ENCODE measurements around the gene TTC7B. TPM values are rescaled to one million over a fixed set of nuclear protein-coding genes. Genes with fewer than 3 reads are reported as not detected.

TTC7B gene
- total RNA-seq, 1 experiment from 2014 or later: 70.6 TPM

- no peak for TF ChIP-seq CEBPB (IDR thresholded peaks at IDR 0.05; ENCODE audit: low read depth)
- no peak for TF ChIP-seq RAD21 (IDR thresholded peaks at IDR 0.05; ENCODE audit: low read depth)
These were observed 33.3 kb downstream of the TTC7B start (continued) for GRCh38 chr14:90782892-90783291.

- H3K27me3 ChIP-seq (ENCODE audit: insufficient read depth, low read length): no peaks in the 10 kb centered on the region
- intact Hi-C loops (cut with micrococcal nuclease): no loop called here
- no peak overlapping the region for H3K9ac ChIP-seq (ENCODE audit: low read length)
- ChIA-PET RAD21 (ENCODE audit: low non-redundant PET in 1 of 2, low total read pairs in 2 of 2, uncharacterized antibody in 2 of 2, unreplicated experiment in 2 of 2) (no interaction called here), CTCF (no interaction called here), POLR2A (interaction anchor here (2.2 kb wide), 1 partner anchor 13 kb away, joined by 5 read pairs; no protein-coding TSS in a partner anchor)
- H3K4me2 ChIP-seq (ENCODE audit: low read length): no peak overlapping the region
- TF ChIP-seq EZH2 (IDR thresholded peaks at IDR 0.05): no peak
- no peak for TF ChIP-seq ATF3 (IDR thresholded peaks at IDR 0.05)
- TF ChIP-seq ZBTB33 (IDR thresholded peaks at IDR 0.05; ENCODE audit: extremely low read depth, insufficient replicate concordance, low read length): no peak
- TF ChIP-seq EGR1 (IDR thresholded peaks at IDR 0.05; ENCODE audit: low read depth): no peak
- no peak for TF ChIP-seq CBX3 (IDR thresholded peaks at IDR 0.05; ENCODE audit: low read depth)
- TF ChIP-seq JUND (IDR thresholded peaks at IDR 0.05): no peak
- TF ChIP-seq REST (IDR thresholded peaks at IDR 0.05; ENCODE audit: low read depth): no peak
- no peak for TF ChIP-seq SIN3A (IDR thresholded peaks at IDR 0.05; ENCODE audit: low read depth)
- ATAC-seq (no peak), DNase-seq (ENCODE audit: low read depth, low spot score) (no peak)
- no TSS peak for BruUV-seq (replicated peaks)
- H4K20me1 ChIP-seq (ENCODE audit: insufficient read depth): no peaks in the 10 kb centered on the region
- no peaks in the 10 kb centered on the region for H3K9me2 ChIP-seq (ENCODE audit: insufficient read depth)
- H3K9me3 ChIP-seq (ENCODE audit: control insufficient read depth in 1 of 2, insufficient read depth in 1 of 2, low read depth in 1 of 2, low read length in 2 of 2): no peaks in the 10 kb centered on the region
- H2AFZ ChIP-seq (ENCODE audit: low read depth, low read length, poor library complexity, severe bottlenecking): no peak overlapping the region
- no peak overlapping the region for H3K27ac ChIP-seq (ENCODE audit: low read depth, low read length)
- H3K79me2 ChIP-seq (ENCODE audit: insufficient read depth, low read length): no peaks in the 10 kb centered on the region
- no peaks in the 10 kb centered on the region; a peak in 1 of 4 replicates for H3K36me3 ChIP-seq (ENCODE audit: control insufficient read depth in 1 of 2, insufficient read depth in 2 of 2, low read length in 2 of 2)
- H3K4me3 ChIP-seq (replicated peaks in 1 of 2; ENCODE audit: low read depth in 1 of 2, low read length in 2 of 2): no peak overlapping the region
- no peaks in the 10 kb centered on the region for H3K4me1 ChIP-seq (ENCODE audit: control insufficient read depth in 1 of 2, insufficient read depth in 2 of 2, low read length in 2 of 2)
These were observed 34.4 kb downstream of the TTC7B start for GRCh38 chr14:90781876-90782275.
